ENCODE measurements around the gene THY1. TPM values are rescaled to one million over a fixed set of nuclear protein-coding genes. Genes with fewer than 3 reads are reported as not detected.

The THY1 gene
- total RNA-seq, 4 donors from 2014 or later: 13.3 to 70.1 (median 25.4) TPM

GRCh38 chr11:119431523-119431922 is 8.6 kb upstream of the THY1 start:
- Histone ChIP-seq H3K9me3 (no peaks in the 10 kb centered on the region), H3K4me3 (no peak overlapping the region), H3K4me1 (peaks cover 0 to 18% (median 16%) of the 10 kb centered on the region in 4 donors), H3K27me3 (no peaks in the 10 kb centered on the region), H3K27ac (replicated peaks in 1 of 4) (no peak overlapping the region), H3K36me3 (no peaks in the 10 kb centered on the region)
- no peak for DNase-seq (ENCODE audit: extremely low spot score)
- WGBS: 90% methylated on average over 7 of the region's 7 CpGs
- intact Hi-C loops (cut with DNase I): no loop called here
- TF ChIP-seq, protein P1, sequence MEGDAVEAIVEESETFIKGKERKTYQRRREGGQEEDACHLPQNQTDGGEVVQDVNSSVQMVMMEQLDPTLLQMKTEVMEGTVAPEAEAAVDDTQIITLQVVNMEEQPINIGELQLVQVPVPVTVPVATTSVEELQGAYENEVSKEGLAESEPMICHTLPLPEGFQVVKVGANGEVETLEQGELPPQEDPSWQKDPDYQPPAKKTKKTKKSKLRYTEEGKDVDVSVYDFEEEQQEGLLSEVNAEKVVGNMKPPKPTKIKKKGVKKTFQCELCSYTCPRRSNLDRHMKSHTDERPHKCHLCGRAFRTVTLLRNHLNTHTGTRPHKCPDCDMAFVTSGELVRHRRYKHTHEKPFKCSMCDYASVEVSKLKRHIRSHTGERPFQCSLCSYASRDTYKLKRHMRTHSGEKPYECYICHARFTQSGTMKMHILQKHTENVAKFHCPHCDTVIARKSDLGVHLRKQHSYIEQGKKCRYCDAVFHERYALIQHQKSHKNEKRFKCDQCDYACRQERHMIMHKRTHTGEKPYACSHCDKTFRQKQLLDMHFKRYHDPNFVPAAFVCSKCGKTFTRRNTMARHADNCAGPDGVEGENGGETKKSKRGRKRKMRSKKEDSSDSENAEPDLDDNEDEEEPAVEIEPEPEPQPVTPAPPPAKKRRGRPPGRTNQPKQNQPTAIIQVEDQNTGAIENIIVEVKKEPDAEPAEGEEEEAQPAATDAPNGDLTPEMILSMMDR (IDR thresholded peaks at IDR 0.05): no peak
- TF ChIP-seq POLR2A (IDR thresholded peaks at IDR 0.05; ENCODE audit: low read depth): no peak
- no peak for TF ChIP-seq POLR2AphosphoS5 (IDR thresholded peaks at IDR 0.05)
- no peak for TF ChIP-seq EP300 (IDR thresholded peaks at IDR 0.05)

DNA sequence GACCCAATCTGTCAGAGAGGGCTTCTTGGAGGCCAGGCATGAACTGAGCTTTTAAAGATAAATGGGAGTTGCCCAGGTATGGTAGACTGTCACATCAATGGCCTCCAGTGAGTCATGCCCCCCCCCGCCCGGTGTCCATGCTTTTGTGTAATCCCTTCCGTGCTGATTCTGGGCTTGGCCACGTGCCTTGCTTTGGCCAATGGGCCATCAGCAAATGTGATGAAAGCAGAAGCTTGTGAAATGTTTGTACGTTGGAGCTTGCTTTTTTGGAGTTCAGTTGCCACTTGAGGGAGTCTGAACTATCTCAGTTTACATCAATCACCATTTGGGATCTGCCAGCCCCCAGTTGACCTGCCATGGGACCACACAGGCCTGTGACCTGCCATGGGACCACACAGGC is 4.3 kb upstream of the THY1 start:
- 68% methylated on average over 5 of the region's 5 CpGs for WGBS
- Histone ChIP-seq H3K4me1 (peaks cover 9 to 19% (median 16%) of the 10 kb centered on the region in 4 donors), H3K9me3 (no peaks in the 10 kb centered on the region), H3K4me3 (no peak overlapping the region), H3K36me3 (no peaks in the 10 kb centered on the region), H3K27me3 (peaks cover 0 to 9% (median 0%) of the 10 kb centered on the region in 4 donors), H3K27ac (replicated peaks in 1 of 4) (no peak overlapping the region)
- TF ChIP-seq, protein P1 (IDR thresholded peaks at IDR 0.05): no peak
- TF ChIP-seq POLR2AphosphoS5 (IDR thresholded peaks at IDR 0.05) (no peak), POLR2A (IDR thresholded peaks at IDR 0.05; ENCODE audit: low read depth) (no peak), EP300 (IDR thresholded peaks at IDR 0.05) (no peak)
- DNase-seq (ENCODE audit: extremely low spot score): no peak
- intact Hi-C loops (cut with DNase I): no loop called here

DNA sequence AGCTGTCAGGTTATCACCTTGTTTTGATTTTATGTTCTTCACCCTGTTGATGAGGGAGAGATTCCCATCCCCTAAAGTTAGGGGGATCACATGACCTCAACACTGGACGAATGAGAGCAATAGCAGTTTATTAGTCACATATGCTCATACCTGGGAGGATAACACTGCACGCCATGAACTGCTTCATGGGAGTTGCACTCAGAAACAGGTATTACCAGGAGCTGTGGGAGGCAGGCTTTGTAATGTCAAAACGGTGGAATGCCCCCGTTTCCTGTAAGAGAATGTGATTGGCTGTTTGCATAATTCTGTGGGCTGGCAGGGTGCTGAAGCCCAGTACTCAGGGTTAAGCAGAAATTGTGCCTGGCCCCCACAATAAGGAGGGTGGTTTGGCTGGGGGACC is 3.2 kb upstream of the THY1 start:
- H3K36me3 ChIP-seq: no peaks in the 10 kb centered on the region
- no peak for DNase-seq (ENCODE audit: extremely low spot score)
- intact Hi-C loops (cut with DNase I): no loop called here
- no peaks in the 10 kb centered on the region for H3K9me3 ChIP-seq
- no peak overlapping the region for H3K27ac ChIP-seq (replicated peaks in 1 of 4)
- peaks cover 0 to 14% (median 0%) of the 10 kb centered on the region in 4 donors for H3K27me3 ChIP-seq
- WGBS: 67% methylated on average over 4 of the region's 4 CpGs
- H3K4me1 ChIP-seq: peaks cover 19 to 26% (median 24%) of the 10 kb centered on the region in 4 donors
- no peak overlapping the region for H3K4me3 ChIP-seq
- TF ChIP-seq POLR2A (IDR thresholded peaks at IDR 0.05; ENCODE audit: low read depth) (no peak), EP300 (IDR thresholded peaks at IDR 0.05) (no peak), POLR2AphosphoS5 (IDR thresholded peaks at IDR 0.05) (no peak)
- TF ChIP-seq, protein P1 (IDR thresholded peaks at IDR 0.05): no peak

GRCh38 chr11:119424775-119425174 is 1.8 kb upstream of the THY1 start:
- no peak for DNase-seq (ENCODE audit: extremely low spot score)
- Histone ChIP-seq H3K27ac (replicated peaks in 1 of 4) (no peak overlapping the region), H3K4me1 (peaks cover 19 to 30% (median 27%) of the 10 kb centered on the region in 4 donors), H3K9me3 (no peaks in the 10 kb centered on the region), H3K27me3 (peaks cover 0 to 25% (median 0%) of the 10 kb centered on the region in 4 donors), H3K4me3 (no peak overlapping the region), H3K36me3 (peaks cover 0 to 2% (median 0%) of the 10 kb centered on the region in 4 donors)
- intact Hi-C loops (cut with DNase I): no loop called here
- no peak for TF ChIP-seq EP300 (IDR thresholded peaks at IDR 0.05)
- no peak for TF ChIP-seq POLR2A (IDR thresholded peaks at IDR 0.05; ENCODE audit: low read depth)
- TF ChIP-seq POLR2AphosphoS5 (IDR thresholded peaks at IDR 0.05): no peak
- TF ChIP-seq, protein P1 (IDR thresholded peaks at IDR 0.05): no peak
- 78% methylated on average over 2 of the region's 2 CpGs for WGBS

DNA sequence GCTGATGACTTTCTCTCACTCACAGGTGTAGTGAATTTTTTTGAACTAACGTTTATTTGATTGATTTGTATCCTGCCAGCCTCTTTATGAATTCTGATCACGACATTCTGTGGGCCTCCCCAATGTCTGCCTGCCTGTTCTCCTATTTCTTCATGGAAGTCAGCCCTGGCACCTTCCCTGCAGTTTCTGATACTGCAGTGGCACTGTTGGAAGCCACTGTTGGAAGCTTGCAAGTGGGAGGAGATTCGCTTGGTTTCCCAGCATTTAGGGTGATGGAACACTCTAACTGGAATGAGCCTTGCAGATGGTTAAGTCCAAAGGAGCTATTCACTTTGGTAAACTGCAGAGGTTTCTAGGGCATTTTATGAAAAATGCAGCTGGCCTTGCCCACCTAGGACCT is 1.3 kb upstream of the THY1 start:
- no peak overlapping the region for H3K4me3 ChIP-seq
- H3K9me3 ChIP-seq: no peaks in the 10 kb centered on the region
- no peak for DNase-seq (ENCODE audit: extremely low spot score)
- 88% methylated on average over 3 of the region's 3 CpGs for WGBS
- TF ChIP-seq, protein P1 (IDR thresholded peaks at IDR 0.05): no peak
- TF ChIP-seq POLR2A (IDR thresholded peaks at IDR 0.05; ENCODE audit: low read depth) (no peak), EP300 (IDR thresholded peaks at IDR 0.05) (no peak), POLR2AphosphoS5 (IDR thresholded peaks at IDR 0.05) (no peak)
- no peak overlapping the region for H3K27ac ChIP-seq (replicated peaks in 1 of 4)
- peaks cover 0 to 7% (median 0%) of the 10 kb centered on the region in 4 donors for H3K36me3 ChIP-seq
- intact Hi-C loops (cut with DNase I): no loop called here
- peaks cover 0 to 29% (median 0%) of the 10 kb centered on the region in 4 donors for H3K27me3 ChIP-seq
- peaks cover 19 to 30% (median 27%) of the 10 kb centered on the region in 4 donors for H3K4me1 ChIP-seq

All from esophagus muscularis mucosa (tissue), 4 donors.